Endodermal cell (in vitro differentiated cells): ENCODE measurements around the gene GALNT18. TPM values are rescaled to one million over a fixed set of nuclear protein-coding genes. Genes with fewer than 3 reads are reported as not detected.

Source experiments
- DNase-seq: peaks from one replicate; pipeline ENCODE4 v3.0.0-alpha.2; 2017
- H3K27ac ChIP-seq: 2 replicates; pipeline ENCODE4 v1.5.1; 2013; ENCODE audit warnings: mild to moderate bottlenecking, low read depth, low read length, moderate library complexity
- H3K27me3 ChIP-seq: 2 replicates; pipeline ENCODE4 v1.6.1; 2013; ENCODE audit warnings: mild to moderate bottlenecking, low read length, moderate library complexity; ENCODE audit not compliant: insufficient read depth, control insufficient read depth, poor library complexity, severe bottlenecking
- H3K36me3 ChIP-seq: 2 replicates; pipeline ENCODE4 v1.7.0; 2013; ENCODE audit warnings: mild to moderate bottlenecking, low read length, moderate library complexity; ENCODE audit not compliant: control insufficient read depth, insufficient read depth
- H3K4me1 ChIP-seq: one replicate; pipeline ENCODE4 v1.7.0; 2013; ENCODE audit warnings: low read length; ENCODE audit not compliant: control insufficient read depth, insufficient read depth
- H3K4me3 ChIP-seq: 2 replicates; pipeline ENCODE4 v1.5.1; 2013; ENCODE audit warnings: mild to moderate bottlenecking, low read length, moderate library complexity
- H3K9ac ChIP-seq: 2 replicates; pipeline ENCODE4 v1.6.1; 2013; ENCODE audit warnings: mild to moderate bottlenecking, low read length, moderate library complexity; ENCODE audit not compliant: poor library complexity, severe bottlenecking; ENCODE audit errors: extremely low read depth
- H3K9me3 ChIP-seq: 2 replicates; pipeline ENCODE4 v1.6.1; 2013; ENCODE audit warnings: mild to moderate bottlenecking, low read length, moderate library complexity; ENCODE audit not compliant: control insufficient read depth
- H3K27ac Mint-ChIP-seq: 2 replicates; pipeline ENCODE4 v1.8.0; 2020; ENCODE audit warnings: mixed read lengths
- H3K27me3 Mint-ChIP-seq: 2 replicates; pipeline ENCODE4 v1.8.0; 2021; ENCODE audit warnings: mild to moderate bottlenecking, mixed read lengths; ENCODE audit not compliant: insufficient read depth
- H3K36me3 Mint-ChIP-seq: 2 replicates; pipeline ENCODE4 v1.8.0; 2020; ENCODE audit warnings: low read depth, mixed read lengths
- H3K4me1 Mint-ChIP-seq: 2 replicates; pipeline ENCODE4 v1.8.0; 2020; ENCODE audit warnings: mixed read lengths
- H3K4me3 Mint-ChIP-seq: 2 replicates; pipeline ENCODE4 v1.8.0; 2020; ENCODE audit warnings: mild to moderate bottlenecking, moderate library complexity, mixed read lengths
- H3K9me3 Mint-ChIP-seq: 2 replicates; pipeline ENCODE4 v1.8.0; 2020; ENCODE audit warnings: mild to moderate bottlenecking, mixed read lengths
- CTCF ChIP-seq: fragments of 200-600 bp; sonication (generic); conservative IDR thresholded peaks from 2 replicates; pipeline ENCODE4 v1.5.0; 2021; ENCODE audit warnings: antibody characterized with exemption, mild to moderate bottlenecking
- WGBS, 2 experiments: methylation state at CpG; one replicate each; pipeline versions ENCODE4 v1.1.5 to v1.1.7; 2013; ENCODE audit warnings: missing lambda C conversion rate in 2 of 2, mixed read lengths in 1 of 2; ENCODE audit not compliant: insufficient coverage in 1 of 2, insufficient read length in 1 of 2; 5-methylcytosine and 5-hydroxymethylcytosine counted together
- total RNA-seq, 2 donors: library from RNA; stranded (reverse); fragmentation: NEBNext Ultra II Directional in 1 of 2; extraction: Animal tissue kit (Norgen Biotek cat#: 25700) in 1 of 2; gene quantifications; 2 replicates in 1 of 2; 3 replicates in 1 of 2; pipeline ENCODE4 v1.2.1, GENCODE V29; 2021

GALNT18 gene
- total RNA-seq, 2 donors from 2014 or later, result 5.1 to 9.9 TPM

GRCh38 chr11:11478687-11479086, 143.1 kb downstream of the GALNT18 start:
- Histone ChIP-seq H3K36me3 (no peaks in the 10 kb centered on the region), H3K27me3 (peaks cover 57% of the 10 kb centered on the region), H3K27ac (no peak overlapping the region), H3K9me3 (no peaks in the 10 kb centered on the region), H3K9ac (no peak overlapping the region), H3K4me1 (no peaks in the 10 kb centered on the region), H3K4me3 (no peak overlapping the region)
- TF ChIP-seq CTCF, result peak; percentile 65
- H3K27me3 Mint-ChIP-seq, result peaks cover 43% of the 10 kb centered on the region
- no peaks in the 10 kb centered on the region for H3K9me3 Mint-ChIP-seq
- H3K36me3 Mint-ChIP-seq, result no peaks in the 10 kb centered on the region
- peak; percentile 82 for DNase-seq
- 67% methylated on average over 8 to 12 of the region's 12 CpGs for WGBS, 2 experiments
- no peak overlapping the region for H3K27ac Mint-ChIP-seq
- no peak overlapping the region for H3K4me3 Mint-ChIP-seq
- H3K4me1 Mint-ChIP-seq, result peaks cover 11% of the 10 kb centered on the region

GRCh38 chr11:11477695-11478420, 143.9 kb downstream of the GALNT18 start:
- WGBS, 2 experiments, result 74 to 90% methylated on average over 2 of the region's 2 CpGs
- Histone ChIP-seq H3K36me3 (no peaks in the 10 kb centered on the region), H3K27ac (no peak overlapping the region), H3K4me1 (no peaks in the 10 kb centered on the region), H3K27me3 (peaks cover 49% of the 10 kb centered on the region), H3K9ac (no peak overlapping the region), H3K4me3 (no peak overlapping the region), H3K9me3 (no peaks in the 10 kb centered on the region)
- TF ChIP-seq CTCF, result no peak
- Mint-ChIP-seq H3K4me3 (no peak overlapping the region), H3K9me3 (no peaks in the 10 kb centered on the region), H3K27ac (no peak overlapping the region), H3K27me3 (peaks cover 35% of the 10 kb centered on the region), H3K4me1 (peaks cover 11% of the 10 kb centered on the region), H3K36me3 (no peaks in the 10 kb centered on the region)
- no peak for DNase-seq

GRCh38 chr11:11476971-11477645, 144.7 kb downstream of the GALNT18 start:
- no peak overlapping the region for H3K4me3 ChIP-seq
- no peaks in the 10 kb centered on the region for H3K36me3 ChIP-seq
- H3K9ac ChIP-seq, result no peak overlapping the region
- H3K9me3 ChIP-seq, result no peaks in the 10 kb centered on the region
- H3K4me1 ChIP-seq, result no peaks in the 10 kb centered on the region
- 92 to 100% methylated on average over 1 to 4 of the region's 4 CpGs for WGBS, 2 experiments
- no peak for DNase-seq
- peaks cover 41% of the 10 kb centered on the region for H3K27me3 ChIP-seq
- no peaks in the 10 kb centered on the region for H3K36me3 Mint-ChIP-seq
- H3K4me1 Mint-ChIP-seq, result peaks cover 11% of the 10 kb centered on the region
- H3K27me3 Mint-ChIP-seq, result peaks cover 27% of the 10 kb centered on the region
- H3K27ac Mint-ChIP-seq, result no peak overlapping the region
- H3K9me3 Mint-ChIP-seq, result no peaks in the 10 kb centered on the region
- no peak overlapping the region for H3K27ac ChIP-seq
- no peak overlapping the region for H3K4me3 Mint-ChIP-seq
- TF ChIP-seq CTCF, result no peak
